Tibial artery (tissue), 4 donors: ENCODE results near the gene SUPT6H.

ENCODE experiments used
- DNase-seq, 2 donors: peaks; one replicate each; pipeline ENCODE4 v3.0.0-alpha.2; 2019
- H3K27ac ChIP-seq, 2 donors: fragments of 200-600 bp; sonication (generic) in 1 of 2; 1 replicate in 1 of 2; 2 replicates in 1 of 2; pipeline ENCODE4 v1.5.1; 2018 to 2019; ENCODE audit warnings: mild to moderate bottlenecking in 1 of 2
- H3K27me3 ChIP-seq, 2 donors: fragments of 200-600 bp; sonication (generic) in 1 of 2; one replicate each; pipeline versions ENCODE4 v1.5.1 to v1.6.0; 2016 to 2019
- H3K36me3 ChIP-seq, 3 donors: fragments of 200-600 bp; sonication (generic) in 2 of 3; one replicate each; pipeline ENCODE4 v1.5.1; 2016 to 2019; ENCODE audit warnings: mild to moderate bottlenecking in 2 of 3
- H3K4me1 ChIP-seq, 4 donors: fragments of 200-600 bp; sonication (generic) in 2 of 4; 1 replicate in 3 of 4; 2 replicates in 1 of 4; pipeline ENCODE4 v1.5.1; 2016 to 2019
- H3K4me3 ChIP-seq, 2 donors: fragments of 200-600 bp; sonication (generic) in 1 of 2; 1 replicate in 1 of 2; 2 replicates in 1 of 2; pipeline ENCODE4 v1.5.1; 2018 to 2019; ENCODE audit warnings: mild to moderate bottlenecking in 2 of 2
- H3K9me3 ChIP-seq, 3 donors: fragments of 200-600 bp; sonication (generic) in 1 of 3; one replicate each; pipeline ENCODE4 v1.5.1; 2016 to 2019
- CTCF ChIP-seq, 2 experiments: fragments of 200-600 bp in 1 of 2; fragments of 450-650 bp in 1 of 2; IDR thresholded peaks; one replicate each; pipeline ENCODE4 v1.5.1; 2017 to 2019; ENCODE audit warnings: antibody characterized with exemption in 2 of 2, mild to moderate bottlenecking in 1 of 2, moderate library complexity in 1 of 2
- intact Hi-C: fragments of 100-400 bp; cut with DNase I; formaldehyde crosslinking; loops from one replicate; pipeline ENCODE4 v1.15.0; 2023; ENCODE audit warnings: low total_unique reads

The SUPT6H gene

GRCh38 chr17:28712705-28713415 lies 50.9 kb downstream of the SUPT6H start:
- no peak for TF ChIP-seq CTCF (IDR thresholded peaks at IDR 0.05)
- intact Hi-C loops = no loop called here
- Histone ChIP-seq H3K27me3 (no peaks in the 10 kb centered on the region), H3K4me1 (peaks cover 0 to 32% (median 23%) of the 10 kb centered on the region in 4 donors), H3K27ac (peak overlapping the region in 1 of 2 donors; percentile 98), H3K4me3 (no peak overlapping the region), H3K36me3 (peaks cover 11 to 26% (median 23%) of the 10 kb centered on the region in 3 donors), H3K9me3 (no peaks in the 10 kb centered on the region)
- no peak for DNase-seq

- peaks cover 0 to 43% (median 37%) of the 10 kb centered on the region in 4 donors for H3K4me1 ChIP-seq
- H3K27ac ChIP-seq = no peak overlapping the region
- peaks cover 11 to 26% (median 23%) of the 10 kb centered on the region in 3 donors for H3K36me3 ChIP-seq
- H3K4me3 ChIP-seq = no peak overlapping the region
- no peaks in the 10 kb centered on the region for H3K9me3 ChIP-seq
- intact Hi-C loops = no loop called here
- no peak for DNase-seq
- no peaks in the 10 kb centered on the region for H3K27me3 ChIP-seq
- TF ChIP-seq CTCF (IDR thresholded peaks at IDR 0.05) = no peak
Observed at GRCh38 chr17:28714281-28714680, 52.3 kb downstream of the SUPT6H start.

GRCh38 chr17:28715217-28715616 lies 53.2 kb downstream of the SUPT6H start:
- no peak for TF ChIP-seq CTCF (IDR thresholded peaks at IDR 0.05)
- Histone ChIP-seq H3K36me3 (peaks cover 11 to 26% (median 23%) of the 10 kb centered on the region in 3 donors), H3K27ac (no peak overlapping the region), H3K27me3 (no peaks in the 10 kb centered on the region), H3K4me1 (peaks cover 0 to 40% (median 37%) of the 10 kb centered on the region in 4 donors), H3K4me3 (no peak overlapping the region), H3K9me3 (no peaks in the 10 kb centered on the region)
- DNase-seq = no peak
- intact Hi-C loops = no loop called here

GRCh38 chr17:28716740-28717577 lies 55.0 kb downstream of the SUPT6H start:
- peak overlapping the region; percentile 65 to 86 for H3K4me3 ChIP-seq
- no peaks in the 10 kb centered on the region for H3K27me3 ChIP-seq
- peaks cover 0 to 50% (median 49%) of the 10 kb centered on the region in 4 donors for H3K4me1 ChIP-seq
- H3K36me3 ChIP-seq = peaks cover 23 to 36% (median 33%) of the 10 kb centered on the region in 3 donors
- TF ChIP-seq CTCF (IDR thresholded peaks at IDR 0.05) = no peak
- DNase-seq = peak in 1 of 2 donors; percentile 75
- intact Hi-C loops = no loop called here
- H3K9me3 ChIP-seq = no peaks in the 10 kb centered on the region
- H3K27ac ChIP-seq = peak overlapping the region; percentile 96 to 98

- TF ChIP-seq CTCF (IDR thresholded peaks at IDR 0.05) = peak in 1 of 2 experiments; percentile 26
- Histone ChIP-seq H3K36me3 (peaks cover 31 to 44% (median 41%) of the 10 kb centered on the region in 3 donors), H3K4me3 (peak within 1 kb of the TSS; percentile 65 to 86), H3K27ac (peak within 1 kb of the TSS; percentile 96 to 98), H3K4me1 (peaks cover 0 to 51% (median 49%) of the 10 kb centered on the region in 4 donors), H3K27me3 (no peaks in the 10 kb centered on the region), H3K9me3 (no peaks in the 10 kb centered on the region)
- peak; percentile 70 to 90 for DNase-seq
- intact Hi-C loops = no loop called here
Observed at GRCh38 chr17:28717578-28718332, 55.8 kb downstream of the SUPT6H start, which contains the start of gene RAB34. TSS of gene RAB34 (minus strand) at chr17:28717868. CDS start at chr17:28717266, 602 bp downstream.
